Left ventricle myocardium superior (tissue), 1 donor: Measurements from ENCODE around the gene TSPYL1. TPM values are rescaled to one million over a fixed set of nuclear protein-coding genes. Genes with fewer than 3 reads are reported as not detected.
"Not testable (repeated sequence)": the region's sequence is repeated elsewhere in the genome, so short reads cannot be mapped to it uniquely, and the experiment has no call there.

Experiments
- ATAC-seq: fragments of 200-7000 bp; cut with Tn5 transposase; one replicate; pipeline ENCODE4 v1.9.1; 2020; ENCODE audit warnings: mild to moderate bottlenecking, moderate library complexity
- DNase-seq: peaks from one replicate; pipeline ENCODE4 v3.0.0-alpha.2; 2020
- intact Hi-C: fragments of 100-400 bp; cut with micrococcal nuclease; formaldehyde crosslinking; loops from one replicate; pipeline ENCODE4 v1.11.0; 2022
- long read RNA-seq: library from polyadenylated mRNA; unstranded; transcript quantifications from one replicate; pipeline ENCODE4 v2.0.0, GENCODE V29; 2021
- total RNA-seq: library from RNA; stranded (reverse); fragmentation: NEBNext Ultra II Directional; extraction: Animal tissue kit (Norgen Biotek cat#: 25700); gene quantifications from one replicate; pipeline ENCODE4 v1.2.1, GENCODE V29; 2021
- donor health status: DM: no; HTN: yes; CAD: no; lungs with severe emphysema.

Gene TSPYL1
- total RNA-seq = 96.8 TPM
- long read RNA-seq, transcript TSPYL1-201 (1 exons, 3,326 nt) = major isoform, 38 of 38 reads
- long read RNA-seq, partial matches to known transcripts = 0 of 38 reads
- long read RNA-seq, other reads (novel, unspliced or antisense) = 0 of 38 reads

DNA sequence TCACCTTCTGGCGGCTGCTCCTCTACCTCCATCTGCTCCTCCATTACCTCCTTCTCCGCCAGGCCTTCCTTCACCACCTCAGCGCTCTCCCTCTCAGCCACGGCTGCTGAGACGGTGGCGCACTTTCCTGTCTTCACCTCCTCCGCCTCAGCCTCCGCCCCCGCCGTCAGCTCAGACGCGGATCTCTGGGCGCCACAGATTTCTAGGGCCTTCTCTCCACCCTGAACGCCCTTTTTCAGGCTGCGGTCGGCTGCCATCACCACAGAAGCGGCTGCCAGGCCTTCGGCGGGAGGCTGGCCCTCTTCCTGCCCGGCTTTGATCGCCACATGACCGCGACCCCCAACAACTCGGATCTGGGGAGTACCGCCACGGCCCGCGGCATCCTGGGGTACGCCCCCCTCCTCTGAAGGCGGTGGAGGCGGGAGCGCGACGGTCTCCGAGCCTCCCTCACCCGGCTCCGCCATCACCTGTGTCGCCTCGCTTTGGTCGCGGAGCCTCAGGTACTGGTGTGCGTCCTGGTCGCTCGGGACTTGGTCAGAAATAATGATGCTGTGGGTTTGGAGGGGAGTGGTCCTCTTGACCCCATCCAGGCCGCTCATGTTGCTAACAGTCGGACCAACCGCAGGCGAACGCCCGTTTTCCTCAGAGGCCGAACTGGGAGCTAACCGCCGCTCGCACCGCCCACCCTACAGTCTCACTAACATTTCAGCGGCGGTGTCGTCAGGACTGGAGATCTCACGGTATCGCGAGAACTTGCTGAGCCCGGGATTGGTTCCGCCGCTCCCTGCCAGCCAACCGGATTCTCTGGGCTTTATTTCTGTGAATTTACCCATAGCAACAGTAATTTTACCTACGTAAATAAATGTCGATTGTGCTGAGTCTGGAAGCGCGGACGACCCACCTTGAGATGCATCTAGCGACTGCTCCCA, at the start of gene TSPYL1:
TSPYL1 (minus strand) TSS at position 699 of the 929 bp plus-strand sequence; CDS start at position 599, 100 bp downstream.
- DNase-seq = peak; percentile 96
- peak; percentile 97 for ATAC-seq
- intact Hi-C loops = loop anchor here (10.0 kb wide), 1 partner anchor 255 kb away; no protein-coding TSS in a partner anchor

DNA sequence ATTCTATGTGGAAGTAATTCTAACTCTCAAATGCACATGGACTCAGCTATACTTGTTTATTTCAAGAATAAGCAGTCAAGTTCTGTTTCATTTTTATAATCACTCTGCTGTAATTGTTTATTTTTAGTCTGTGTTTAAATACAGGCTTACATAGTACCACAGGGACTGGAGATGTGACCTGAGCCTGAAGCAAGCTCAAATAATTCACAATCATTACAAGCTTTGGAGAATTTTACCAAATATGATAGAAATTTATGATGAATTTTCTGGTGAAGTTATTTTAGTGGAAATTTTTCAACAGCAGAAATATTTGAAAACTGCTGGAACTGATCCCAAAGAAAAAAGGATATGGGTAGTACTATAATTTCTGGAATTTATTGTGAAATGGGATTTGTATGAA, 49.4 kb upstream of the TSPYL1 start:
- DNase-seq (no peak), ATAC-seq (peak; percentile 74)
- intact Hi-C loops = no loop called here

DNA sequence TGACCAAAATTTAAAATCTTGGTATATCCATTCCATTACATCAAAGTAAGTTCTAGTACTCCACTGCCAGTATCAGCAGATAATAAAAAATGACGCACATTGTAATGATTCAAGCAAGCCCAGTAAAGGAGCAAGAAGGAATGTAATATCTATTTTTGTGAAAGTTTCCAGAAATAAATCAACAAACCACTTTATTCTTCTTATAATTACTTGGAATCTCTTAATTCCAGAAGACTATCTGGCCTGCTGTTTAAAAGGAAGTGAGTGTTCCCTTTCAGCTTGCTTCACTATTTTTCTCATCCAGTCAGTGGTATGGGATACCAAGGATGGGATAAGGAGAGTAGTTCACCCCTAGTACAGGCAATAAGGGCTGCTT, 48.8 kb upstream of the TSPYL1 start:
- peak; percentile 33 for ATAC-seq

DNA sequence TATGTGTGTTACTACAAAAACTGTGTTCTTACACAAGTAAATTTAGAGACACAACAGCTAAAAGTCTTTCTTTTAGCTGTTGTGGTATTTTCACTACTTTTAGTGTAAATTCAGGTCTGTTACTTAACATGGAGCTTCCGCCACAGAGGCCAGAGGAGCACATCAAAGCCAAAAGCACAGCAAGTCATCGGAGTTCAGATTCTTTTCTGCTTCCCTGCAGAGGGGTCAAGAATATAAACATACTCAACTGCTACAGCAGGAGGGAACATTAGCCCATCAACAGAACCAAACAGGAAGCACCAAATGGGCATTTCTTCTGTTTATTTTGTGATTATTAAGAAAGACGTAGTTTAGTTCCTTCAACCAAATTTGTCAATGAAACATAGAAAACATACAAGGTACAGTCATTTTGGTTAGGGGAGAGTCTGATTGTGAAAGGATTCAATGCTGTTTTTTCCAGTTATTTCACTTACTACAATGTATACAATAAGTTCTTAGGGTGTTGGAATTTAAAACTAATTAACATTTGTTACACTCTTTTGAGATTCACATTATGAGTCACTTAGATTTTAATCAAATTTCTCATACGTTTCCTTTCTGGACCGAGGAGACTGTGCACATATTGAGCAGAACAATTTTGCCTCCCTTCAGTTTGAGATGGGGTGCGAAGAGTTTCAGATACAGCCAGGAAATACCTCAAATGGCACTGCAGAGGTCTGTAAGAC, 48.2 kb upstream of the TSPYL1 start:
- DNase-seq (no peak), ATAC-seq (no peak)
- intact Hi-C loops = no loop called here

More for the DNA sequence above, 48.8 kb upstream of the TSPYL1 start:
- DNase-seq = no peak
- intact Hi-C loops = no loop called here

DNA sequence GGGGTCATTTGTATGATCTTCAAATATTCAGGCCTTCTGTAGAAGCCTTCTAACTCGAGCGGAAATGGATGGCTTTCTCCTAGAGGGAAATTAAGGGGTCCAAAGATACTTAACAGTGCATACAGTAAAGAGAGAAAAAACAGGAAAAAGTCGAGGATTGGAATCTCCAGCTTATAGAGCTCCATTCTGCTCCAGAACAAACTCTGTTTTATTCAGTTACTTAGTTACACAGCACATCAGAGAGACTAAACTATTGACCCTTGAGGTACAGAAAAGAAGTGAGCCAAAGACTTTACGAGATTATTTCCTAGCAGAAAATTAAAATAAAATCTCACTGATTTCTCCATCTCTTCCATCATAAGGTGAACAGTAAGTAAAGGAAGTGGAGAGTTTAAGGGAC, 47.3 kb upstream of the TSPYL1 start:
- DNase-seq (no peak), ATAC-seq (no peak)
- intact Hi-C loops = no loop called here

DNA sequence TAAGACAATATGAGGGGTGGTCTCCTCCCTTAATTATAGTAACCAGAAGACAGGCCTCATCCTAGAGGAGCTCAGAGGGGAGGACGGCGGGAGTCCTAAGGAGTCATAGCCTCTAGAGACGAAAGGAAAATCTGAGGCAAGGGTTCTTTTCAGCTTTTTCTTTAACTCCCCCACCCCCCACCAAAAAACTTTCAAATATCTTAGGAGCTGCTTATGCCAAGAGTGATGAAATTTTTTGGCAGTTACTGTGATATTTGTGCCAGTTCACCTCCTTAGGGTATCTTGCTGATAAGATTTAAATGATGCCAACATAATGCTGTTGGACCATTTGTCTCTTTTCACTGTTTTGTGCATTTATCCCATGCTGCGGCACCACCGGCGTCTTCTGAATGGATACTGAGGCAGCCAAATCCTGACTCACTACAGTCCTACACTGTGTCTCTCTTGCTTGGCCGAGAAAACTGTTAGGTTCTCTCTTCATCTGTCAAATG, 46.5 kb upstream of the TSPYL1 start:
- intact Hi-C loops = no loop called here
- ATAC-seq (peak; percentile 74), DNase-seq (peak; percentile 33)

DNA sequence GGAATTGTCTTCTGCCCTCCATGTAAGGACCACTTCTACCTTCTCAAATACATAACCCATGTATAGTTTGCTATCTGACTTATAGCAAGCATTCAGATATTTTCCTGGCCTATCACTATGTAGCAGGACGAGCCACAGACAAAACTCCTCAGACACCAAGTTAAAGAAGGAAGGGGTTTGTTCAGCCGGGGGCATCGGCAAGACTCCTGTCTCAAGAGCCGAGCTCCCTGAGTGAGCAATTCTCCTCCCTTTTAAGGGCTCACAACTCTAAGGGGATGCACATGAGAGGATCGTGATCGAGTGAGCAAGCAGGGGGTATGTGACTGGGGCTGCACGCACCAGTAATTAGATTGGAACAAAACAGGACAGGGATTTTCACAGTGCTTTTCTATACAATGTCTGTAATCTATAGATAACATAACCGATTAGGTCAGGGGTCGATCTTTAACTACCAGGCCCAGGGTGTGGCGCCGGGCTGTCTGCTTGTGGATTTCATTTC, 46.0 kb upstream of the TSPYL1 start:
- DNase-seq, intact Hi-C loops, ATAC-seq: not testable (repeated sequence)

DNA sequence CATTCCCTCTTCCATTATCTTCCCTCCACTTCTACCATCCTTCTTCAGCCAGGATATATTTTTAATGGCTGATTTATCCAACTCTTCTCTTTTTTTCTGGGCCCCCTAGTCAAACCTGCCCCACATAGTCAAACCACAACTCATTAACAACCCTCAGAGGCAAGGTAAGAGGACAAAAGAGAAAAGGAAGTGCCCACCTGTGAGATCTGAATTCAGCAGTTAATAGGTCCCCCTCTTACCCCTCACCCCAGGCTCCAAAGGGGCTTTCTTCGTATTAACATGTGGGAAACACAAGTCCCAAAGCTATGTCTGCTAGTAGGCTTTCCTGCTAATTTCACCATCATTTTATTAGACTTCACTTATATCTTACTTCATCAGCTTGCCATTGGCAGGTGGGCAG, 44.1 kb upstream of the TSPYL1 start:
- ATAC-seq (no peak), DNase-seq (no peak)
- intact Hi-C loops = no loop called here

DNA sequence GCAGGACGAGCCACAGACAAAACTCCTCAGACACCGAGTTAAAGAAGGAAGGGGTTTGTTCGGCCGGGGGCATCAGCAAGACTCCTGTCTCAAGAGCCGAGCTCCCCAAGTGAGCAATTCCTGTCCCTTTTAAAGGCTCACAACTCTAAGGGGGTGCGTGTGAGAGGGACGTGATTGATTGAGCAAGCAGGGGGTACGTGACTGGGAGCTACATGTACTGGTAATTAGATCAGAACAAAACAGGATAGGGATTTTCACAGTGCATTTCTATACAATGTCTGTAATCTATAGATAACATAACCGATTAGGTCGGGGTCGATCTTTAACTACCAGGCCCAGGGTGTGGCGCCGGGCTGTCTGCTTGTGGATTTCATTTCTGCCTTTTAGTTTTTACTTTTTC, 42.2 kb upstream of the TSPYL1 start:
- DNase-seq, intact Hi-C loops, ATAC-seq: not testable (repeated sequence)

DNA sequence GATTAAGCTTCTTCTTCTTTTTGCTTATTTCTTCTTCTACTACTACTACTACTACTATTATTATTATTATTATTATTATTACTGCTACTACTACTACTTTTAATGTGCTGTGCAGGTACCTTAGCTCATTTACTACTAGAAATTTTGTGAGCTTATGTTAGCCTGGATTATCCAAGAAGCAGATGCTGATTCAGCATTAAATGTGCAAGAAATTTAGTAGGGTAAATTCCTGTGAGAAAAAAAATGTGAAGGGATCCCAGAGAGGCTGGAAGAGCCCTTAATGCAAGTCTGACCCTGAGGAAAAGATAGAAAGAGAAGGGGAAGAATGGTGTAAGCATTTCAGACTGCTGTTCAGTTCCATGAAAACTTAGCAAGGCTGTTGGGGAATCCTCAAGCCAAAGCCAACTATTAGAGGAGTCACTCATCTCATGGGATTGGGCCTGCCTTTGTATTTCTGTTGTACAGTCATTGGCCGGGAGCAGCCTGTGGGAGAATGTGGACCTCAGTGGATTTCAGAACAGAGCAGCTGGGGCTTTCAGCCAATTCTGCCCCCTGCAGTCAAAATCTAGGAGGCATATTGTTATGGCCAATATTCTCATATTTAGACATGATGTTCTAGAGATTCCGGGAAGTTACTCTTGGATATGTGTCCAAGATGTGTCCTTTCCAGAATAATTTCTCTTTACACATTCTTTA, 37.2 kb upstream of the TSPYL1 start:
- ATAC-seq (peak; percentile 76), DNase-seq (peak; percentile 47)
- intact Hi-C loops = no loop called here

DNA sequence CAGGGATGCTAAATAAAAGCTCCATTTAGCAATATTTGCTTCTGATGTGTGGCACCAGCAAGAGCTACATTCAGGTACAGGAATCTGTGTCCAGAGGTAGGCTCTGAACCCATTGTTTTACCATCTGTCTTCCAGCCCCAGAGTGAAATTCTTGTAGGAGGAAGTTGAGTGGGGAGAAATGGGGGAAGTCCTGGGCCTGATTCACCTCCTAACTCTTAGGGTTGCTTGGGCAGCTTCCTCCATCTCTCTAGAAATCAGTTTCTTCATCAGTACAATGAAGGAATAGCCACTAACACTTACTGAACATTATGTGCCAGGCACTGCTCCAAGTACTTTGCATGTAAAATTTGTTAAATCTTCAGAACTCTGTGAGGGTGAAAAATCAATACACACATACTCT, 35.1 kb upstream of the TSPYL1 start:
- DNase-seq (no peak), ATAC-seq (peak; percentile 47)
- intact Hi-C loops = no loop called here

DNA sequence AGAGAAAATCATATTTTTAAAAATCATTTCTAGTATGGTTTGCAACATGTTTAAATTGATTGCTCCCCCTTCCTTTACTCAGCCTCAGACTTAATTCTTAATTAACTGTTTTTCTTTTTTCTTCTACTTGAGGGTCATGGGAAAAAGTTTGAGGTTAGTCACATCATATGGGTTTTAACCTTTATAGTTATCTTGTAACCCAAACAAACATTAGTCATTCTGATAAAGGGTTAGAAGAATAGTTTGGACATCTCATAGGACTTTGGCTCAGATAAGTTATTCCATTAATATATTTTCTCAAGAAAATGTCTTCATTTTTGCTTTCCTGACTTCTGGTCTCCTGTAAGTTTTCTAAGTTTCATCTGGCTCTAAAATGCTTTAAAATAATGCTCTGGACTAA, 34.5 kb upstream of the TSPYL1 start:
- intact Hi-C loops = no loop called here
- DNase-seq (no peak), ATAC-seq (no peak)

DNA sequence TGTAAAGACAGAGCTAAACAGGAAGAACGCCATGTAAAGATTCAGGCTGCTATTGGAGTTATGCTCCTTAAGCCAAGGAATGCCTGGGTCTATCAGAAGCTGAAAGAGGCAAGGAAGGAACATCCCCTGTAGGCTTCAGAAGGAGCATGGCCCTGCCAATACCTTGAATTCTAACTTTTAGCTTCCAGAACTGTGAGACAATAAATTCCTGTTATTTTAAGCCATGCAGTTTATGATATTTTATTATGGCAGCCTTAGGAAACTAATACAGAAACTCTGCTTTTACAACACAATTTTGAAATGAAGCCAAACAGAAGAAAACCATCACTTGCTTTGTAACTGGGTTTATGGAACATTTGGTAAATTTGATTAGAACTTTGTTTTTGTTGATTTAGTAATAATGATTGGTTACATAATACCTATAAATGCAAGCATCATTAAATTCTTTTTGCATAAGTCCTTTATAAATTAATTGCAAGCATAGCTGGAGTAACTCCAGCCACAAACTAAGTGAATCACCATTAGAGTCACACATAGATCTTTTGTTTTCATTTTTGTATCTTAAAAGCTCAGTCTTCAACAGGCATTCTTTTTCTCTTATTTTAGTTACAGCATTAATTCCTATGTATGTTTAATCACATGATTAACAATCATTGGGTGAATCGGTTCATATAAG, 33.5 kb upstream of the TSPYL1 start:
- intact Hi-C loops = no loop called here
- ATAC-seq (no peak), DNase-seq (no peak)

DNA sequence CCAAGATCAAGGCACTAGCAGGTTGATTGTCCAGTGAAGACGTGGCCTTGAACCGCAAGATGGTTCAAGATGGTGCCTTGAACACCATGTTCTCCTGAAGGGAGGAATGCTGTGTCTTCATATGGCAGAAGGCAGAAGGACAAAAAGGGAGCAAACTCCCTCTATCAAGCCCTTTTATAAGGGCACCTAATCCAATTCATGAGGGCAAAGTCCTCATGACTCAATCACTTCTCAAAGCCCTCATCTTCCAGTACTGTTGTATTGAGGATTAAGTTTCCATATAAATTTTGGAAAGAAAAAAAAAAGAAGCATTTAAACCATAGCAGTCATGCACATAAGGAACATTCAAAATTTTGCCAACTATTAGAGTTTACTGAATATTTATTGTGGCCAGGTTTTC, 29.9 kb upstream of the TSPYL1 start:
- intact Hi-C loops = no loop called here
- DNase-seq = no peak

DNA sequence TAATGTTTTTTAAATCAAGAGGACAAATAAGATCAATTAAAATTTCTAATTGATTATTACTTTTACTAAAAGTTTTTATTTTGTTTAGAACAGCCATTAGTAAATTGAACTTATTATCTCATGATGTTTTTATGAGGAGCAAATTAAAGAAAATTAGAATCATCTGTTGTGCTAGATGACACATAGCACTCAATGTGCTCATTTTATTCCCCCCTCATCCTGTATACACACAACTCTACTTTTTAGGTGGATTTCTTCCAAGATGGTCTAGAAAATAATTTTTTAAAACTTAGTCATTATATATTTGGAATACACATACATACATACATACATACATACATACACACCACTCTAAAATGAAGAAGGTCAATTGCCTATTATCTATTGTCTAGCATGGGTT, 29.3 kb upstream of the TSPYL1 start:
- intact Hi-C loops = no loop called here
- no peak for ATAC-seq

More for the DNA sequence above, 29.9 kb upstream of the TSPYL1 start:
- no peak for ATAC-seq

DNA sequence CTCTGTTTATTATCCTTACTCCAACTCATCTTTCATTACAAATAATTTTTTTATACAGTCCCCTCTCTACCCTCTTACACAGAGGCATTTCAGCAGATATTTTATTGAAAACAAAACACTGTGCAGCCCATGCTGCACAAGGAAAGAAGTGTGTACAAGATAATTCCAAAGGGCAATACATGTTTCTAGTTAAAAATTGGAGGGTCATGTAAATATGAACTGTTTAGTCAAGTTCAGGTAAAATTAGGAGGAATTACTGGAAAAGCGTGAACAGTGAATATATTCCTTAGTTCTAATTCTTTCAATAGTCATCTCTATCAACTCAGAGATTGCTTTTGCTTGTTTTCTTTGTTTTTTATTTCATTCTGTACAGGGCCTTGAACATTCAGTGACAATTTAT, 27.9 kb upstream of the TSPYL1 start:
- no peak for DNase-seq
- intact Hi-C loops = no loop called here
- no peak for ATAC-seq

More for the DNA sequence above, 29.3 kb upstream of the TSPYL1 start:
- DNase-seq = no peak

DNA sequence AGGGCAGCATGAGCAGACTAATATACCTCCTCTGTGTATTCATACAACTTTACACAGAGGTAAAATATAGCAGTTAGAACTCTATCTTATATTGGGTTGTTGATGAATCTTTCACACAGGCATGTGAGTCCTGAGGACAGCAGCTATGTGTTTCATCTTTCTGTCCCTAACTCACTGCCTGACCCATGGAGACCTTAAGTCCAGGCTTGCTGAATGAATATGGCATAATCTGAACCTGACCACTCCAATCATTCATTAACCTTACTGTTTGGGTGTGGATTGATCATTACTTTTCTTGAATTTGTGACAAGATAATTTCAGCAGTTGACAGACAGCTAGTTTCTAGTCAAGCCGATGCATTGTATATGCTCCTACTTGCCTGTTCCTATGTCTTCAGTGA, 27.3 kb upstream of the TSPYL1 start:
- intact Hi-C loops = no loop called here
- DNase-seq (no peak), ATAC-seq (no peak)

DNA sequence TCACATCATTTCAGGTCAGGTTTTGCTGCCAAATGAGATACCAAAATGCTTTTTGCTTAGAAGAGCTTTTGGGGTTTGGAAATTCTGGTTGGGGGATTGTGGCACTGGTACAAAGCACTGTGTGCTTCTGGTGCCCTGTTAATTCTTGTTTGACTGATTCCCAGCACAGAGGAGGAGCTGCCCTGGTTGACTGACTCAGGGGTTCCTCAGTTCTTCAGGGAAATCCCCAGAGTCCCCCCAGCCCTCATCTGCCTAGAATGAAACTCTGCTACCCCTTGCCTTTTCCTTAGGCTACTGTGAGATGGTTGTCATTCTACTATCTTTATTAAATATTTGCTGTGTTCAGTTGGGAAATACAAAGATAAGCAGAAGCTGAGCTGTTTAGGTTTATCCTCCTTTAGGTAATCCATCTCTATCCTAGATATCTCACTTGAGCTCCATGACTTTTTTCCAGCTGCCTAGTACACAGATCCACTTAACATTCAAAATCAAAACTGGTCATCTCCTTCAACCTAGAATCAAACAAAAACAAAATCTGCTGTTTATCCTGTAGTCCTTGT, 24.9 kb upstream of the TSPYL1 start:
- DNase-seq (no peak), ATAC-seq (no peak)
- intact Hi-C loops = no loop called here
